AG04450 (cell line): ENCODE measurements around the gene ADAMTS14. TPM values are rescaled to one million over a fixed set of nuclear protein-coding genes. Genes with fewer than 3 reads are reported as not detected.

Experiments used
- CTCF ChIA-PET: fragments of 300-600, 350-600 bp; formaldehyde crosslinking; extraction: SDS; loops from one replicate; lab custom pipeline; 2022; ENCODE audit warnings: antibody characterized with exemption, inconsistent platforms; lab: Charles Lee
- POLR2A ChIA-PET: fragments of 350-600 bp; formaldehyde crosslinking; extraction: SDS; loops from one replicate; lab custom pipeline; 2021; ENCODE audit warnings: antibody characterized with exemption, inconsistent platforms; lab: Yijun Ruan, JAX
- DNase-seq: peaks from one replicate; pipeline ENCODE4 v3.0.0-alpha.2; 2011; ENCODE audit warnings: low read depth, low spot score
- H3K27ac ChIP-seq: one replicate; pipeline ENCODE4 v1.5.1; 2012; ENCODE audit warnings: low read depth, low read length, control low read depth
- H3K27me3 ChIP-seq: one replicate; pipeline ENCODE4 v1.6.0; 2012; ENCODE audit warnings: low read length; ENCODE audit not compliant: control insufficient read depth, insufficient read depth
- H3K4me3 ChIP-seq: 2 replicates; pipeline ENCODE4 v1.5.1; 2011; ENCODE audit warnings: mild to moderate bottlenecking, low read depth, low read length, control low read depth
- H3K9me3 ChIP-seq: 2 replicates; pipeline ENCODE4 v1.5.1; 2012; ENCODE audit warnings: low read length; ENCODE audit not compliant: control insufficient read depth, insufficient read depth
- polyA plus RNA-seq: library from polyadenylated mRNA; depleted of rRNA; stranded (reverse); fragments of >200 nt; gene quantifications from 2 replicates; pipeline ENCODE4 v1.2.3, GENCODE V29; 2011
- TF ChIP-seq, protein P1 (sequence below): IDR thresholded peaks from 2 replicates; pipeline ENCODE4 v1.5.1; 2011; ENCODE audit warnings: low read depth, low read length, control low read depth, inconsistent platforms

ADAMTS14 gene
- polyA plus RNA-seq, 1 experiment: 2.9 TPM

DNA sequence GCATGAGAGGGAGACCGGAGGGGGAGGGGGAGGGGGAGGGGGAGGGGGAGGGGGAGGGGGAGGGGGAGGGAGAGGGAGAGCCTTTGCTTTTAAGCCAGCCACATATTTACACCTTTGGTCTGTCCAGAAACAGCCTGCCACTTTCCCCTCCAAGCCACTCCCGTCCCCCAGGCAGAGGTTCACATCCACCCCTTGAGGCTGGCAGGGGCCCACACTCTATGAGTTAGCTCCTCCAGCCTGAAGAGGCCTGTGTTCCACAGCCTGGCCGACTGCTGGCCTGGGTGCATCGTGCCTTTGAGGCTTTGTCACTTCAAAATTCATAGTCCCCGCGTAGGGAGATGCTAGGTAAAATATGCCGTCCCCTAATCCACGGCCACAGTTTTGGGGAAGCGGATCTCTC is 16.5 kb downstream of the ADAMTS14 start:
- ChIA-PET POLR2A (no interaction called here), CTCF (no interaction called here)
- Histone ChIP-seq H3K27me3 (no peaks in the 10 kb centered on the region), H3K27ac (no peak overlapping the region), H3K4me3 (no peak overlapping the region), H3K9me3 (no peaks in the 10 kb centered on the region)
- no peak for DNase-seq
- TF ChIP-seq, protein P1, sequence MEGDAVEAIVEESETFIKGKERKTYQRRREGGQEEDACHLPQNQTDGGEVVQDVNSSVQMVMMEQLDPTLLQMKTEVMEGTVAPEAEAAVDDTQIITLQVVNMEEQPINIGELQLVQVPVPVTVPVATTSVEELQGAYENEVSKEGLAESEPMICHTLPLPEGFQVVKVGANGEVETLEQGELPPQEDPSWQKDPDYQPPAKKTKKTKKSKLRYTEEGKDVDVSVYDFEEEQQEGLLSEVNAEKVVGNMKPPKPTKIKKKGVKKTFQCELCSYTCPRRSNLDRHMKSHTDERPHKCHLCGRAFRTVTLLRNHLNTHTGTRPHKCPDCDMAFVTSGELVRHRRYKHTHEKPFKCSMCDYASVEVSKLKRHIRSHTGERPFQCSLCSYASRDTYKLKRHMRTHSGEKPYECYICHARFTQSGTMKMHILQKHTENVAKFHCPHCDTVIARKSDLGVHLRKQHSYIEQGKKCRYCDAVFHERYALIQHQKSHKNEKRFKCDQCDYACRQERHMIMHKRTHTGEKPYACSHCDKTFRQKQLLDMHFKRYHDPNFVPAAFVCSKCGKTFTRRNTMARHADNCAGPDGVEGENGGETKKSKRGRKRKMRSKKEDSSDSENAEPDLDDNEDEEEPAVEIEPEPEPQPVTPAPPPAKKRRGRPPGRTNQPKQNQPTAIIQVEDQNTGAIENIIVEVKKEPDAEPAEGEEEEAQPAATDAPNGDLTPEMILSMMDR: no peak

DNA sequence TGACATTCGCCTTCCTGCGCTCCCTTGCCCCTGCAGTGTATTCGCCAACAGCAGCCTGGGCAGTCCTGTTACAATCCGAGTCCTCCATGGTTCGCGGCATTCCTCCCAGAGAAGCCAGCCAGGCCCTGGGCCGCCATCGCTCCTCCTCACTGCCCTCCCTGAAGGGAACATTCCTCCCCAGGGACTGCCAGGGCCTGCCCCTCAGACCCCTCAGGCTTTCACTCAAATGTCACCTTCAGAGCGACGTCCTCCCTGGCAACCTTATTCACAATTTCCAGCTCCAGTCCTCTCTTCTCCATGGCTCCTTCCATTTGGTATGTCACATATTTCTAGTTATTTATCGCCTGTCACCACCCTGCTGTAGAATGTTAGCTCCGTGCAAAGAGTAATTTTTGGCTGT is 17.4 kb downstream of the ADAMTS14 start:
- POLR2A ChIA-PET: no interaction called here

DNA sequence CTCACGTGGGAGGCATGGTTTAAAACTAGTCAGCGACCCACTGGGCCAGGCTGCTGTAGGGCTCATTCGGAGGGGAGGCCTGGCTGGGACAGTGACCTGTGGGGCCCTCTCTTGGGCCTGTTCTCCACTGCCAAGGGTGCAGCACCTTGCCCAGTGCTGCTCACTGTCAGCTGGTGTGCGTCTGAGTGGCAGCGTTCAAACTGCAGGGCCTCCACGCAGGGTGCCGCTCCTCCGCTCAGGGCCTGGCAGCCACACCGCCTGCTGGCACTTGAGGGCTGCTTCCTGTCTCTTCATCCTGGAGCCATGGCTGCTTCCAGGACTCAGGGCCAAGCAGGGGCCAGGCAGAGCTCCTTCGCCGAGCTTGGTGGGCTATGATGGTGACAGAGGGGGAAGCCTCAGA is 18.3 kb downstream of the ADAMTS14 start:
- ChIA-PET CTCF (no interaction called here), POLR2A (no interaction called here)
- Histone ChIP-seq H3K27ac (no peak overlapping the region), H3K4me3 (no peak overlapping the region), H3K9me3 (no peaks in the 10 kb centered on the region), H3K27me3 (peaks cover 2% of the 10 kb centered on the region)
- no peak for DNase-seq
- TF ChIP-seq, protein P1: no peak

More for the DNA sequence above, 17.4 kb downstream of the ADAMTS14 start:
- no peaks in the 10 kb centered on the region for H3K27me3 ChIP-seq
- no peaks in the 10 kb centered on the region for H3K9me3 ChIP-seq
- no peak overlapping the region for H3K4me3 ChIP-seq
- H3K27ac ChIP-seq: no peak overlapping the region
- CTCF ChIA-PET: no interaction called here
- TF ChIP-seq, protein P1: no peak
- no peak for DNase-seq

DNA sequence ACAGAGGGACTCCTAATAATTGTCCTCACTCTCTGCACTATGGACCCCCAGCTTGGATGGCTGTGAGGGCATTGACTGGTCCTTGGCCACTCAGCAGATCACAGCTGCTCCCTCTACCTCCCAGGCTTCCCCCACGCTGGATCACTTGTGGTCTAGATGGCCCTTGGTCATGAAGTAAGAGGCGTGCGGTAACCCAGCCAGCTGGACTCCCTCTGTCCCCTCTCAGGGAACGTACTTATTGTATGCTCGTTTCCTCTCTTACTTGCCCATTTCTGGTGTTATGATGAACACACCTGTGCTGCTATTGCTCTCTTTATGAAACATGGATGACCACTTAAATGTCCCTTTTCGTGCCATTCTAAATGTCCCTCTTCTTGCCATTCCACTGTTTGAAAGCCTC is 19.3 kb downstream of the ADAMTS14 start:
- ChIA-PET POLR2A (no interaction called here), CTCF (interaction anchor here (0.5 to 0.6 kb wide), 2 partner anchors 32 to 249 kb away, joined by 3 read pairs; no protein-coding TSS in a partner anchor)
- Histone ChIP-seq H3K4me3 (no peak overlapping the region), H3K27me3 (peaks cover 11% of the 10 kb centered on the region), H3K27ac (no peak overlapping the region), H3K9me3 (no peaks in the 10 kb centered on the region)
- TF ChIP-seq, protein P1: no peak
- DNase-seq: no peak

DNA sequence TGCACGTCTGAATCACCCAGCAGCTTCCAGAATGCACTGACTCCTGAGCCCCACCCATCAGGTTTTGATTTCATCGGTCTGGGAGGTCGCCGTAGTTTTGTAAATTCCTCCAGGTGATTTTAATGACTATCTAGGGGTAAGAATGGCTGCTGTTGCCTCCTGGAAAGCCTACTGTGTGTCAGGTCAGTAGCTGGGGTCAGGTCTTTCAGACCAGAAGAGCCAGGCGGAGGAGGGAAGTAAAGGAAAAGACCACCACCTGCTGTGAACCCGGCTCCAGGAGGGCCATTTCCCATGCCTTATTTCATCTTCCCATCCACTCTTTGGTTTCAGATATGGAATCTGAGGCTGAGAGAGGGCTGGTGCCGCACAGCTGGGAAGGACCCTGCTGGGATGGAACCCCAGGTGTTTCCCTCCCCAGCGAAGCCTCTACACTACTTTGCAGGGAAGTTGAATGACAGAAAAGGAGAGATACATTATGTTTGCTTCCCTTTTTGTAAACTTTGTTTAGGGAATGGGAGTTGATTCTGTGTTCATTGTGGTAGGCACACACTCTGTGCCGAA is 19.8 kb downstream of the ADAMTS14 start:
- ChIA-PET POLR2A (no interaction called here), CTCF (interaction anchor here (0.6 kb wide), 1 partner anchor 249 kb away, joined by 3 read pairs; no protein-coding TSS in a partner anchor)
- no peaks in the 10 kb centered on the region for H3K9me3 ChIP-seq
- H3K4me3 ChIP-seq: no peak overlapping the region
- H3K27me3 ChIP-seq: peaks cover 12% of the 10 kb centered on the region
- no peak for DNase-seq
- TF ChIP-seq, protein P1: no peak
- H3K27ac ChIP-seq: no peak overlapping the region
